ENCODE measurements around the gene LRFN2. TPM values are rescaled to one million over a fixed set of nuclear protein-coding genes. Genes with fewer than 3 reads are reported as not detected.

Gene LRFN2
- total RNA-seq, 3 donors from 2014 or later, result 0.14 to 0.29 (median 0.16) TPM

- Histone ChIP-seq H3K36me3 (ENCODE audit: low read depth) (no peaks in the 10 kb centered on the region), H3K9me3 (no peaks in the 10 kb centered on the region), H3K4me1 (ENCODE audit: low read depth) (no peaks in the 10 kb centered on the region), H3K4me3 (no peak overlapping the region)
- ATAC-seq, result no peak
- no peak for TF ChIP-seq CTCF (IDR thresholded peaks at IDR 0.05)
- no peak for DNase-seq
- intact Hi-C loops (cut with DNase I, micrococcal nuclease), result no loop called here
Measured at GRCh38 chr6:40457261-40457660, 129.9 kb downstream of the LRFN2 start.

GRCh38 chr6:40456390-40457013, 130.7 kb downstream of the LRFN2 start:
- ATAC-seq, result no peak

GRCh38 chr6:40455686-40456389, 131.3 kb downstream of the LRFN2 start:
- intact Hi-C loops (cut with DNase I, micrococcal nuclease), result no loop called here
- DNase-seq, result no peak
- no peaks in the 10 kb centered on the region for H3K36me3 ChIP-seq (ENCODE audit: low read depth)
- TF ChIP-seq CTCF (IDR thresholded peaks at IDR 0.05), result no peak
- H3K9me3 ChIP-seq, result no peaks in the 10 kb centered on the region
- ATAC-seq, result no peak
- no peaks in the 10 kb centered on the region for H3K4me1 ChIP-seq (ENCODE audit: low read depth)
- H3K4me3 ChIP-seq, result no peak overlapping the region

More at GRCh38 chr6:40456390-40457013, 130.7 kb downstream of the LRFN2 start:
- Histone ChIP-seq H3K9me3 (no peaks in the 10 kb centered on the region), H3K36me3 (ENCODE audit: low read depth) (no peaks in the 10 kb centered on the region), H3K4me1 (ENCODE audit: low read depth) (no peaks in the 10 kb centered on the region), H3K4me3 (no peak overlapping the region)
- intact Hi-C loops (cut with DNase I, micrococcal nuclease), result no loop called here
- TF ChIP-seq CTCF (IDR thresholded peaks at IDR 0.05), result no peak
- no peak for DNase-seq

- H3K4me3 ChIP-seq, result no peak overlapping the region
- intact Hi-C loops (cut with DNase I, micrococcal nuclease), result no loop called here
Measured at GRCh38 chr6:40450483-40450882, 136.7 kb downstream of the LRFN2 start.

GRCh38 chr6:40444811-40445210, 142.4 kb downstream of the LRFN2 start:
- ATAC-seq, result peak; percentile 77
- peak in 2 of 3 donors; percentile 21 to 38 for DNase-seq
- intact Hi-C loops (cut with DNase I, micrococcal nuclease), result no loop called here
- no peaks in the 10 kb centered on the region for H3K9me3 ChIP-seq
- H3K4me3 ChIP-seq, result no peak overlapping the region
- TF ChIP-seq CTCF (IDR thresholded peaks at IDR 0.05), result no peak
- no peaks in the 10 kb centered on the region for H3K4me1 ChIP-seq (ENCODE audit: low read depth)
- H3K36me3 ChIP-seq (ENCODE audit: low read depth), result no peaks in the 10 kb centered on the region

More at GRCh38 chr6:40450483-40450882, 136.7 kb downstream of the LRFN2 start:
- H3K36me3 ChIP-seq (ENCODE audit: low read depth), result no peaks in the 10 kb centered on the region
- no peaks in the 10 kb centered on the region for H3K9me3 ChIP-seq
- no peak for DNase-seq
- no peak for TF ChIP-seq CTCF (IDR thresholded peaks at IDR 0.05)
- ATAC-seq, result no peak
- H3K4me1 ChIP-seq (ENCODE audit: low read depth), result no peaks in the 10 kb centered on the region
